HG02885 (cell line): ENCODE measurements around the gene SLC29A3.
"Not testable (repeated sequence)": the region's sequence is repeated elsewhere in the genome, so short reads cannot be mapped to it uniquely, and the experiment has no call there.

ENCODE experiments used
- ATAC-seq: cut with Tn5 transposase; IDR thresholded peaks from one replicate; pipeline ENCODE4 v1.9.1; 2021; ENCODE audit warnings: mild to moderate bottlenecking; ENCODE audit not compliant: unreplicated experiment, poor library complexity

SLC29A3 gene

GRCh38 chr10:71342573-71343391, 23.7 kb downstream of the SLC29A3 start:
- no peak for ATAC-seq

GRCh38 chr10:71343392-71343773, 24.3 kb downstream of the SLC29A3 start:
- ATAC-seq, result no peak

GRCh38 chr10:71344154-71344925, 25.3 kb downstream of the SLC29A3 start:
- ATAC-seq, result no peak

- no peak for ATAC-seq
These were observed 26.0 kb downstream of the SLC29A3 start for GRCh38 chr10:71344993-71345480.

GRCh38 chr10:71345694-71346093, 26.6 kb downstream of the SLC29A3 start:
- no peak for ATAC-seq

GRCh38 chr10:71346731-71347130, 27.7 kb downstream of the SLC29A3 start:
- no peak for ATAC-seq

- no peak for ATAC-seq
These were observed 28.7 kb downstream of the SLC29A3 start for GRCh38 chr10:71347587-71348395.

GRCh38 chr10:71348850-71349249, 29.8 kb downstream of the SLC29A3 start:
- ATAC-seq, result no peak

GRCh38 chr10:71349406-71349805, 30.3 kb downstream of the SLC29A3 start:
- ATAC-seq, result no peak

GRCh38 chr10:71351087-71351486, 32.0 kb downstream of the SLC29A3 start:
- ATAC-seq, result no peak

- ATAC-seq, result no peak
These were observed 32.7 kb downstream of the SLC29A3 start for GRCh38 chr10:71351628-71352319.

- ATAC-seq, result no peak
These were observed 34.6 kb downstream of the SLC29A3 start for GRCh38 chr10:71353639-71354038.

GRCh38 chr10:71354776-71355175, 35.7 kb downstream of the SLC29A3 start:
- no peak for ATAC-seq

GRCh38 chr10:71355886-71356285, 36.8 kb downstream of the SLC29A3 start:
- no peak for ATAC-seq

- ATAC-seq, result no peak
These were observed 38.8 kb downstream of the SLC29A3 start for GRCh38 chr10:71357792-71358265.

- ATAC-seq, result no peak
These were observed 39.2 kb downstream of the SLC29A3 start for GRCh38 chr10:71358277-71358676.

- ATAC-seq, result not testable (repeated sequence)
These were observed 39.8 kb downstream of the SLC29A3 start for GRCh38 chr10:71358906-71359305.

- peak; percentile 72 for ATAC-seq
These were observed 40.4 kb downstream of the SLC29A3 start for GRCh38 chr10:71359364-71360046.

- no peak for ATAC-seq
These were observed 41.7 kb downstream of the SLC29A3 start for GRCh38 chr10:71360735-71361134.
